Panc1 (cell line): ENCODE results near the gene DYRK3. TPM values are rescaled to one million over a fixed set of nuclear protein-coding genes. Genes with fewer than 3 reads are reported as not detected.

Experiments used
- ATAC-seq: fragments of 200-7000 bp; cut with Tn5 transposase; 2 replicates; pipeline ENCODE4 v1.9.1; 2020; ENCODE audit warnings: mild to moderate bottlenecking, moderate library complexity
- BruUV-seq: library from RNA; stranded (reverse); fragments of 400-500 nt; replicated peaks from 2 replicates; lab custom pipeline; 2021; lab: Mats Ljungman, UMichigan
- CTCF ChIA-PET: fragments of 300-600 bp; sonication (Branson Sonifier 250); formaldehyde crosslinking; loops from one replicate; lab custom pipeline; 2022; ENCODE audit warnings: antibody characterized with exemption; lab: Charles Lee
- POLR2A ChIA-PET: fragments of 300-600 bp; sonication (Branson Sonifier 250); formaldehyde crosslinking; loops from one replicate; lab custom pipeline; 2022; ENCODE audit warnings: antibody characterized with exemption; lab: Charles Lee
- DNase-seq: peaks from one replicate; pipeline ENCODE4 v3.0.0-alpha.2; 2010; ENCODE audit warnings: low read depth, low spot score
- H3K27ac ChIP-seq: 2 replicates; pipeline ENCODE4 v1.5.1; 2011; ENCODE audit warnings: mild to moderate bottlenecking, low read length, inconsistent platforms
- H3K27me3 ChIP-seq: fragments of 200-500 bp; sonication (Bioruptor generic); 2 replicates; pipeline ENCODE4 v1.6.0; 2014; ENCODE audit warnings: low read length, inconsistent platforms; ENCODE audit not compliant: control insufficient read depth, insufficient read depth
- H3K36me3 ChIP-seq: fragments of 200-500 bp; sonication (Bioruptor generic); 2 replicates; pipeline ENCODE4 v1.5.1; 2014; ENCODE audit warnings: inconsistent platforms, mild to moderate bottlenecking, low read length, moderate library complexity; ENCODE audit not compliant: control insufficient read depth, insufficient read depth
- H3K4me1 ChIP-seq: 2 replicates; pipeline ENCODE4 v1.5.1; 2011; ENCODE audit warnings: inconsistent platforms, mild to moderate bottlenecking, low read length, moderate library complexity; ENCODE audit not compliant: control insufficient read depth, insufficient read depth
- H3K4me3 ChIP-seq, 2 experiments: 2 replicates each; pipeline ENCODE4 v1.5.1; 2011 to 2012; ENCODE audit warnings: low read depth in 2 of 2, low read length in 2 of 2, mild to moderate bottlenecking in 2 of 2, inconsistent platforms in 1 of 2, moderate library complexity in 1 of 2
- H3K9me3 ChIP-seq: fragments of 200-500 bp; sonication (Bioruptor generic); 2 replicates; pipeline ENCODE4 v1.5.1; 2014; ENCODE audit warnings: low read depth, mild to moderate bottlenecking, inconsistent platforms, low read length, moderate library complexity; ENCODE audit not compliant: control insufficient read depth, insufficient read depth
- CTCF ChIP-seq: fragments of 450-650 bp; IDR thresholded peaks from 2 replicates; pipeline ENCODE4 v1.5.1; 2017; ENCODE audit warnings: mild to moderate bottlenecking
- POLR2AphosphoS5 ChIP-seq: IDR thresholded peaks from 2 replicates; pipeline ENCODE4 v1.6.1; 2012; ENCODE audit warnings: mild to moderate bottlenecking, low read depth, low read length, moderate library complexity
- REST ChIP-seq, 2 experiments: IDR thresholded peaks; 2 replicates each; pipeline ENCODE4 v1.6.1; 2011 to 2012; ENCODE audit warnings: low read depth in 2 of 2, control low read depth in 1 of 2, low read length in 1 of 2, mild to moderate bottlenecking in 1 of 2, moderate library complexity in 1 of 2; ENCODE audit not compliant: insufficient read depth in 1 of 2
- SIN3A ChIP-seq: IDR thresholded peaks from 2 replicates; pipeline ENCODE4 v1.6.1; 2012; ENCODE audit warnings: low read depth, mild to moderate bottlenecking, low read length, moderate library complexity, borderline replicate concordance; ENCODE audit not compliant: insufficient read depth
- TCF7L2 ChIP-seq: IDR thresholded peaks from 2 replicates; pipeline ENCODE4 v1.6.1; 2011; ENCODE audit warnings: mild to moderate bottlenecking, low read depth, low read length, inconsistent platforms
- in situ Hi-C: cut with HindIII; loops from 2 replicates; pipeline ENCODE4 v1.10.0; 2016; ENCODE audit warnings: low sequenced_read_pairs, low pct_unique_long_range_greater_than_20kb
- intact Hi-C: fragments of 100-400 bp; cut with micrococcal nuclease; formaldehyde crosslinking; loops from one replicate; pipeline ENCODE4 v1.10.0; 2022; ENCODE audit not compliant: unreplicated experiment
- total RNA-seq: library from RNA; stranded (reverse); gene quantifications from one replicate; pipeline ENCODE4 v1.2.1, GENCODE V29; 2021; ENCODE audit not compliant: unreplicated experiment

Gene DYRK3
- total RNA-seq, 1 experiment from 2014 or later: 12.0 TPM

DNA sequence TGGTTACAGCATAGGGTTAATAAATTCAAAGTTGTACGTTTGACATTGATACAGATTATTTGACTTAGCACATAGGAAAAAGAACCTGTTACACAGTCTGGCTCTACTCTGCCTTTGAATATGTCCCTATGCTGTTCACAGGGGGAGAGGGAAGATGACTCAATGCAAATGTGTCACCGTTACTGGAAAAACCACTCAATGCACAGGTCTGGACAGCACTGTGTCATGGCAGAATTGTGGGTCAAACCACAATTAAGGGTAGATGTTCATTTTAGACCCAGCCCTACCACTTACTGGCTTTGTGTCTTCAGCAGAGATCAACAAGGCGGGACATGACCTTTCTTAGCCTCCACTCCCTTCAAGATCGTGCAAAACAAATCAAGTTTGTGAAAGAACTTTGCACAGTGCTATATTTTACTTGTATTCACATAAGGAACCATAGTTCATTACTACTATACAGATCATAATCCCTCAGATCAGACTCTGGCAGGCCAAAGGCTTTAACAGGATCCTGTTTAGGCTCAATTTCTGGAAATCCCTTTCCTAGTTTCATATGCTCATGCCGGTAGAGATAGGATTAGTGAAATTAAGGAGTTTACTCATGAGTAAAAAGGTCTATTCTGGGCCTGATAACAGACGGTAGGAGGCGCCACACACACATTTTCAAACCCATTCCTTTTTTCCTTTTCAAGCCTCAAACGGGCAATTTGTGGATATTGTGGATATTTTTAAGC is 45.1 kb upstream of the DYRK3 start:
- H3K27me3 ChIP-seq: no peaks in the 10 kb centered on the region
- H3K4me3 ChIP-seq: no peak overlapping the region
- ATAC-seq (no peak), DNase-seq (no peak)
- POLR2A ChIA-PET: no interaction called here
- H3K27ac ChIP-seq: no peak overlapping the region
- no peaks in the 10 kb centered on the region for H3K4me1 ChIP-seq
- in situ Hi-C loops: no loop called here
- no TSS peak for BruUV-seq
- intact Hi-C loops: no loop called here
- CTCF ChIA-PET: no interaction called here
- no peak for TF ChIP-seq TCF7L2
- TF ChIP-seq CTCF: peak; percentile 32; the same call in 1 of the 2 replicates
- peaks cover 2% of the 10 kb centered on the region; the same call in 1 of the 2 replicates for H3K36me3 ChIP-seq
- no peaks in the 10 kb centered on the region for H3K9me3 ChIP-seq

DNA sequence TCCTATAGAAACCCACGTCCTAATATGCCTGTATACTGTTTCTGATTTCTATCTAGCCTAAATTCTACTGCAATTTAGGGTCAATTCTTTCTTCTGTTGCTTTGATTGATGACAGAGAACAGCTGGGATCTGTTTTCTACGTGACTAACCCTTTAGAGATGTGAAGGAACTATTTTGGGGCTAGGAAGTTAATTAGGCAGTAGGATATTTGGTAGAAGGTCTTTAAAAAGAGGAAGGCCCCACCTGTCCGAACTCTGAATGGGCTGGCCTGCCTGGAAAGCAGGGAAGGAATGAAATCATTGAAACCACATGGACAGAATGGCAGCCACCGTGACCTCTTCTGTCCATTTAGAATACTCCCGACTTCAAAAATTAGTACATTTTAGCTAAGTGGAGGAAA is 44.1 kb upstream of the DYRK3 start:
- Histone ChIP-seq H3K4me3 (no peak overlapping the region), H3K4me1 (no peaks in the 10 kb centered on the region), H3K27me3 (no peaks in the 10 kb centered on the region), H3K27ac (no peak overlapping the region), H3K9me3 (no peaks in the 10 kb centered on the region), H3K36me3 (peaks cover 2% of the 10 kb centered on the region; the same call in 1 of the 2 replicates)
- BruUV-seq: no TSS peak
- intact Hi-C loops (no loop called here), in situ Hi-C loops (no loop called here)
- no peak for TF ChIP-seq REST (IDR thresholded peaks at IDR 0.05; ENCODE audit: insufficient read depth in 1 of 2, low read depth in 2 of 2, low read length in 1 of 2)
- no peak for TF ChIP-seq CTCF
- TF ChIP-seq POLR2AphosphoS5: no peak
- TF ChIP-seq TCF7L2: no peak
- TF ChIP-seq SIN3A: no peak
- CTCF ChIA-PET: no interaction called here
- DNase-seq (no peak), ATAC-seq (no peak)
- POLR2A ChIA-PET: no interaction called here
